GM12878 (cell line): ENCODE results near the gene ARID3B. TPM values are rescaled to one million over a fixed set of nuclear protein-coding genes. Genes with fewer than 3 reads are reported as not detected.

ENCODE experiments used
- ATAC-seq: fragments of 200-7000 bp; cut with Tn5 transposase; 3 replicates; pipeline ENCODE4 v1.9.1; 2020; ENCODE audit warnings: mild to moderate bottlenecking, moderate library complexity
- BruUV-seq: library from RNA; stranded (reverse); fragments of 400-500 nt; replicated peaks from 2 replicates; lab custom pipeline; 2021; lab: Mats Ljungman, UMichigan
- CTCF ChIA-PET: fragments of 300-600 bp; sonication (Branson Sonifier 250); formaldehyde crosslinking; extraction: SDS; loops from one replicate; lab custom pipeline; 2021; ENCODE audit warnings: inconsistent platforms; lab: Yijun Ruan, JAX
- POLR2A ChIA-PET: fragments of 350-600 bp; formaldehyde crosslinking; extraction: SDS; loops from one replicate; lab custom pipeline; 2021; ENCODE audit warnings: inconsistent platforms; lab: Charles Lee
- RAD21 ChIA-PET: fragments of 300-600 bp; sonication (Branson Sonifier 250); formaldehyde crosslinking; loops from one replicate; lab custom pipeline; 2023; ENCODE audit warnings: antibody characterized with exemption; ENCODE audit not compliant: unreplicated experiment; lab: Charles Lee
- SMC1A ChIA-PET: fragments of 300-600 bp; sonication (Branson Sonifier 250); formaldehyde crosslinking; loops from one replicate; lab custom pipeline; 2023; ENCODE audit not compliant: unreplicated experiment, uncharacterized antibody; lab: Charles Lee
- DNase-seq: peaks from one replicate; pipeline ENCODE4 v3.0.0-alpha.2; 2011; ENCODE audit warnings: low read depth, low spot score
- FAIRE-seq: peaks from 3 replicates; lab custom pipeline; 2011; peaks lifted over from hg19 to GRCh38; lab: Jason Lieb, UNC
- H2AFZ ChIP-seq: 2 replicates; pipeline ENCODE4 v1.6.0; 2011; ENCODE audit warnings: low read depth, low read length, control low read depth; ENCODE audit not compliant: control insufficient read depth
- H3K27ac ChIP-seq: 2 replicates; pipeline ENCODE4 v1.5.1; 2011; ENCODE audit warnings: control low read depth; ENCODE audit not compliant: control insufficient read depth, insufficient read depth
- H3K27me3 ChIP-seq, 2 experiments: replicated peaks in 1 of 2; 2 replicates each; pipeline versions ENCODE4 v1.6.0 to v1.6.1; 2011; ENCODE audit warnings: low read length in 1 of 2; ENCODE audit not compliant: control insufficient read depth in 2 of 2, insufficient read depth in 2 of 2
- H3K36me3 ChIP-seq, 2 experiments: 2 replicates each; pipeline ENCODE4 v1.5.1; 2011; ENCODE audit warnings: low read length in 1 of 2; ENCODE audit not compliant: control insufficient read depth in 2 of 2, insufficient read depth in 2 of 2
- H3K4me1 ChIP-seq: 2 replicates; pipeline ENCODE4 v1.6.1; 2011; ENCODE audit warnings: mild to moderate bottlenecking, low read length, moderate library complexity, mixed read lengths; ENCODE audit not compliant: control insufficient read depth, insufficient read depth
- H3K4me2 ChIP-seq: 2 replicates; pipeline ENCODE4 v1.6.0; 2011; ENCODE audit warnings: control low read depth; ENCODE audit not compliant: control insufficient read depth, insufficient read depth
- H3K4me3 ChIP-seq: fragments of 200-600 bp; sonication (generic); 2 replicates; pipeline ENCODE4 v1.5.1; 2016
- H3K79me2 ChIP-seq: 2 replicates; pipeline ENCODE4 v1.6.0; 2011; ENCODE audit warnings: low read length; ENCODE audit not compliant: control insufficient read depth, insufficient read depth
- H3K9ac ChIP-seq: 2 replicates; pipeline ENCODE4 v1.8.0; 2011; ENCODE audit warnings: low read length, control low read depth, mixed read lengths; ENCODE audit not compliant: control insufficient read depth, insufficient read depth
- H3K9me3 ChIP-seq: replicated peaks from 3 replicates; pipeline ENCODE4 v1.5.1; 2011; ENCODE audit warnings: mild to moderate bottlenecking, low read length; ENCODE audit not compliant: control insufficient read depth, insufficient read depth
- H4K20me1 ChIP-seq: 2 replicates; pipeline ENCODE4 v1.6.0; 2011; ENCODE audit not compliant: control insufficient read depth, insufficient read depth
- BACH1 ChIP-seq: fragments of 450-650 bp; IDR thresholded peaks from 2 replicates; pipeline ENCODE4 v1.6.1; 2017; ENCODE audit warnings: mild to moderate bottlenecking, borderline replicate concordance
- EGR1 ChIP-seq, 2 experiments: IDR thresholded peaks; 1 replicate in 1 of 2; 2 replicates in 1 of 2; pipeline ENCODE4 v1.6.1; 2011 to 2012; ENCODE audit warnings: low read depth in 2 of 2, low read length in 2 of 2, borderline replicate concordance in 1 of 2, mild to moderate bottlenecking in 1 of 2, moderate library complexity in 1 of 2
- ESRRA ChIP-seq: IDR thresholded peaks from 2 replicates; pipeline ENCODE4 v1.6.1; 2012; ENCODE audit warnings: mild to moderate bottlenecking, low read length, improper control_type of control experiment
- EZH2 ChIP-seq: IDR thresholded peaks from 2 replicates; pipeline ENCODE4 v1.6.1; 2012; ENCODE audit warnings: low read depth, mild to moderate bottlenecking, control low read depth, inconsistent platforms, low read length, borderline replicate concordance; ENCODE audit not compliant: control insufficient read depth
- SREBF1 ChIP-seq: IDR thresholded peaks from 2 replicates; pipeline ENCODE4 v1.6.1; 2012; ENCODE audit warnings: mild to moderate bottlenecking, low read length
- TAF1 ChIP-seq: IDR thresholded peaks from 2 replicates; pipeline ENCODE4 v1.6.1; 2011; ENCODE audit warnings: mild to moderate bottlenecking, low read depth, low read length, borderline replicate concordance
- YY1 ChIP-seq: IDR thresholded peaks from 2 replicates; pipeline ENCODE4 v1.6.1; 2011; ENCODE audit warnings: low read depth, mild to moderate bottlenecking, low read length
- ZNF207 ChIP-seq: fragments of 450-650 bp; IDR thresholded peaks from 2 replicates; pipeline ENCODE4 v1.6.1; 2014; ENCODE audit warnings: antibody characterized with exemption, mild to moderate bottlenecking, borderline replicate concordance
- WGBS: methylation state at CpG from one replicate; pipeline ENCODE4 v1.1.6; 2016; ENCODE audit warnings: low lambda C conversion rate; ENCODE audit not compliant: insufficient replicate concordance, insufficient coverage; ENCODE audit errors: missing lambda C conversion rate; 5-methylcytosine and 5-hydroxymethylcytosine counted together
- in situ Hi-C: fragments of 300-500 bp; cut with MboI; formaldehyde crosslinking; loops from 9 replicates; pipeline ENCODE4 v1.14.3; 2018; ENCODE audit warnings: mixed read lengths
- intact Hi-C: fragments of 100-400 bp; cut with micrococcal nuclease; formaldehyde crosslinking; loops from one replicate; pipeline ENCODE4 v1.14.2; 2022; ENCODE audit not compliant: unreplicated experiment
- polyA plus RNA-seq, 11 experiments: library from polyadenylated mRNA; depleted of rRNA in 4 of 11; unstranded in 6 of 11; stranded (reverse) in 5 of 11; fragments of >200 nt; fragmentation: Nextera tagmentation in 4 of 11; fragmentation: Illumina TruSeq in 1 of 11; extraction: Ambion mirVana in 4 of 11; extraction: Trizol in 1 of 11; gene quantifications; 1 replicate in 1 of 11; 2 replicates in 10 of 11; pipeline versions ENCODE4 v1.2.1 to v1.2.3, GENCODE V29; 2011 to 2016; ENCODE audit warnings: inconsistent platforms in 2 of 11, missing spikeins in 2 of 11, low read depth in 1 of 11
- total RNA-seq, 4 experiments: library from RNA; depleted of rRNA in 3 of 4; stranded (reverse); fragments of >200 nt in 3 of 4; fragmentation: Illumina TruSeq in 1 of 4; extraction: Trizol in 1 of 4; gene quantifications; 2 replicates each; pipeline versions ENCODE4 v1.2.1 to v1.2.3, GENCODE V29; 2013 to 2021
- TF ChIP-seq, protein P1 (sequence below): fragments of 150-350 bp; IDR thresholded peaks from 2 replicates; pipeline ENCODE4 v1.6.1; 2016; ENCODE audit warnings: low read depth, low read length
- TF ChIP-seq, protein P2 (sequence below): IDR thresholded peaks from 2 replicates; pipeline ENCODE4 v1.6.1; 2012; ENCODE audit warnings: low read length, inconsistent platforms
- TF ChIP-seq, protein P3 (sequence below): fragments of 450-650 bp; IDR thresholded peaks from 2 replicates; pipeline ENCODE4 v1.6.1; 2016; ENCODE audit warnings: mild to moderate bottlenecking

The ARID3B gene
- total and polyA plus RNA-seq, 10 of the 15 experiments (the other 5 are each of a cell fraction or from before 2014, with no cell fraction given), result 1.1 to 33.4 (median 24.0) TPM

DNA sequence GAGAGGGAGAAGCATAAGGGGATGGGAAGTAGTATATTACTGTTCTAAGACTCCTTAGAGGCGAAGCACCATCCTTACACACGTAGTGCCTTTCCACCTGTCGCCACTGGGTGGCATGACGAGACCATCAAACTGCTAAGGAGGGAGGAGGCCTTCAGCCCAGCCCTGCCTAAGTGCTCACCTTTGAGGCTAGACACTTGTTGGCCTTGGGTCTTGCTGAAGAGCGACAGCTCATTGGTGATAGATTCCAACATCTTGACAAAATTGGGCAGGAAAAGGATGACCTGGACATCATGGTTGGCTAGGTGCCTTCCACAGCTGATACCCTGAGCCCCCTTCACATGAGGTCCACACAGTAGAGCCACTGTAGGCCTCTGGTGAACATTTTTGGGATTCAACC lies 94.2 kb downstream of the ARID3B start (continued):
- TF ChIP-seq, protein P1, sequence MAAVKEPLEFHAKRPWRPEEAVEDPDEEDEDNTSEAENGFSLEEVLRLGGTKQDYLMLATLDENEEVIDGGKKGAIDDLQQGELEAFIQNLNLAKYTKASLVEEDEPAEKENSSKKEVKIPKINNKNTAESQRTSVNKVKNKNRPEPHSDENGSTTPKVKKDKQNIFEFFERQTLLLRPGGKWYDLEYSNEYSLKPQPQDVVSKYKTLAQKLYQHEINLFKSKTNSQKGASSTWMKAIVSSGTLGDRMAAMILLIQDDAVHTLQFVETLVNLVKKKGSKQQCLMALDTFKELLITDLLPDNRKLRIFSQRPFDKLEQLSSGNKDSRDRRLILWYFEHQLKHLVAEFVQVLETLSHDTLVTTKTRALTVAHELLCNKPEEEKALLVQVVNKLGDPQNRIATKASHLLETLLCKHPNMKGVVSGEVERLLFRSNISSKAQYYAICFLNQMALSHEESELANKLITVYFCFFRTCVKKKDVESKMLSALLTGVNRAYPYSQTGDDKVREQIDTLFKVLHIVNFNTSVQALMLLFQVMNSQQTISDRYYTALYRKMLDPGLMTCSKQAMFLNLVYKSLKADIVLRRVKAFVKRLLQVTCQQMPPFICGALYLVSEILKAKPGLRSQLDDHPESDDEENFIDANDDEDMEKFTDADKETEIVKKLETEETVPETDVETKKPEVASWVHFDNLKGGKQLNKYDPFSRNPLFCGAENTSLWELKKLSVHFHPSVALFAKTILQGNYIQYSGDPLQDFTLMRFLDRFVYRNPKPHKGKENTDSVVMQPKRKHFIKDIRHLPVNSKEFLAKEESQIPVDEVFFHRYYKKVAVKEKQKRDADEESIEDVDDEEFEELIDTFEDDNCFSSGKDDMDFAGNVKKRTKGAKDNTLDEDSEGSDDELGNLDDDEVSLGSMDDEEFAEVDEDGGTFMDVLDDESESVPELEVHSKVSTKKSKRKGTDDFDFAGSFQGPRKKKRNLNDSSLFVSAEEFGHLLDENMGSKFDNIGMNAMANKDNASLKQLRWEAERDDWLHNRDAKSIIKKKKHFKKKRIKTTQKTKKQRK, result no peak
- TF ChIP-seq TAF1 (no peak), SREBF1 (no peak), ZNF207 (peak; percentile 58; the same call in 1 of the 2 replicates), EGR1 (IDR thresholded peaks at IDR 0.05; ENCODE audit: borderline replicate concordance in 1 of 2, low read depth in 2 of 2, low read length in 2 of 2) (no peak), YY1 (peak; percentile 49; the same call in 1 of the 2 replicates), ESRRA (no peak)

DNA sequence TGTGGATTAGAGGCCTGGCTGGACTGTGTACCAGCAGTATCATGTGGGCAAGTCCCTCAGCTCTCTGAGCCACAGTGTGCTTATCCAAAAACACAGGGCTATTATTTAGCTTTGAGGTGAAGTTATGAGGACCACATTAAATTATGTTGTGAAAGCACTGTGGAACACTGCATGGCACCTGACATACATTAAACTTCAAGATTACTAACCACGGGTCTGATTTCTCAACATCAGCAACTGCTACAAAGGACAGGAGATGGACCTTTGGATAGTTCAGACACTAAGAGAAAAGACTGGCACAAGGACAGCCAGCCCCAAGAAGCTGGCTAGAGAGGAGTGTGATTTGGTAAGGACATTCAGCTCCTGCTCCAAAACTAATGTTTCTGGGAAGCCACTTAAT lies 96.0 kb downstream of the ARID3B start:
- ChIA-PET POLR2A (no interaction called here), RAD21 (interaction anchor here (1.3 to 5.8 kb wide), 2 partner anchors 133 to 141 kb away, joined by 3 to 77 read pairs; no protein-coding TSS in a partner anchor), CTCF (interaction anchor here (0.6 to 18.9 kb wide), 8 partner anchors 9 to 312 kb away, joined by 3 to 380 read pairs (median 12); partner anchors contain the start of gene CLK3), SMC1A (interaction anchor here (1.0 to 8.2 kb wide), 4 partner anchors 123 to 312 kb away, joined by 3 to 116 read pairs (median 10); no protein-coding TSS in a partner anchor)
- Histone ChIP-seq H3K36me3 (peaks cover 20 to 41% of the 10 kb centered on the region in 2 experiments), H3K9ac (no peak overlapping the region), H3K27me3 (no peaks in the 10 kb centered on the region), H3K9me3 (no peaks in the 10 kb centered on the region), H2AFZ (no peak overlapping the region), H3K4me1 (no peaks in the 10 kb centered on the region)
- intact Hi-C loops, result loop anchor here (5.0 kb wide), 1 partner anchor 200 kb away; no protein-coding TSS in a partner anchor
- in situ Hi-C loops, result no loop called here
- ATAC-seq (no peak), FAIRE-seq (no peak)
- 93% methylated on average over 1 of the region's 1 CpG for WGBS
- TF ChIP-seq BACH1 (no peak), EZH2 (no peak)
- TF ChIP-seq, protein P2, sequence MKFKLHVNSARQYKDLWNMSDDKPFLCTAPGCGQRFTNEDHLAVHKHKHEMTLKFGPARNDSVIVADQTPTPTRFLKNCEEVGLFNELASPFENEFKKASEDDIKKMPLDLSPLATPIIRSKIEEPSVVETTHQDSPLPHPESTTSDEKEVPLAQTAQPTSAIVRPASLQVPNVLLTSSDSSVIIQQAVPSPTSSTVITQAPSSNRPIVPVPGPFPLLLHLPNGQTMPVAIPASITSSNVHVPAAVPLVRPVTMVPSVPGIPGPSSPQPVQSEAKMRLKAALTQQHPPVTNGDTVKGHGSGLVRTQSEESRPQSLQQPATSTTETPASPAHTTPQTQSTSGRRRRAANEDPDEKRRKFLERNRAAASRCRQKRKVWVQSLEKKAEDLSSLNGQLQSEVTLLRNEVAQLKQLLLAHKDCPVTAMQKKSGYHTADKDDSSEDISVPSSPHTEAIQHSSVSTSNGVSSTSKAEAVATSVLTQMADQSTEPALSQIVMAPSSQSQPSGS, result no peak
- TF ChIP-seq, protein P3, sequence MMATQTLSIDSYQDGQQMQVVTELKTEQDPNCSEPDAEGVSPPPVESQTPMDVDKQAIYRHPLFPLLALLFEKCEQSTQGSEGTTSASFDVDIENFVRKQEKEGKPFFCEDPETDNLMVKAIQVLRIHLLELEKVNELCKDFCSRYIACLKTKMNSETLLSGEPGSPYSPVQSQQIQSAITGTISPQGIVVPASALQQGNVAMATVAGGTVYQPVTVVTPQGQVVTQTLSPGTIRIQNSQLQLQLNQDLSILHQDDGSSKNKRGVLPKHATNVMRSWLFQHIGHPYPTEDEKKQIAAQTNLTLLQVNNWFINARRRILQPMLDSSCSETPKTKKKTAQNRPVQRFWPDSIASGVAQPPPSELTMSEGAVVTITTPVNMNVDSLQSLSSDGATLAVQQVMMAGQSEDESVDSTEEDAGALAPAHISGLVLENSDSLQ, result no peak
- TF ChIP-seq, all 136 proteins: peak for 0
- no TSS peak for BruUV-seq
- H4K20me1 ChIP-seq, result no peaks in the 10 kb centered on the region; the same call in none of the 2 replicates
- H3K27ac ChIP-seq, result no peak overlapping the region
- DNase-seq, result no peak
- H3K4me2 ChIP-seq, result no peak overlapping the region
- H3K79me2 ChIP-seq, result no peaks in the 10 kb centered on the region
- no peak overlapping the region for H3K4me3 ChIP-seq
